Measurements from ENCODE around the gene LCN2. TPM values are rescaled to one million over a fixed set of nuclear protein-coding genes. Genes with fewer than 3 reads are reported as not detected.

LCN2 gene
- total RNA-seq (ENCODE audit: low replicate concordance): not detected in 2 replicates

- Histone ChIP-seq H3K4me1 (no peaks in the 10 kb centered on the region), H3K4me2 (no peak within 1 kb of the TSS), H2AFZ (replicated peaks) (no peak within 1 kb of the TSS), H3F3A (ENCODE audit: low read depth) (no peaks in the 10 kb centered on the region), H4K20me1 (ENCODE audit: low read depth) (no peaks in the 10 kb centered on the region), H3K4me3 (no peak within 1 kb of the TSS), H3K27ac (no peak within 1 kb of the TSS), H3K36me3 (no peaks in the 10 kb centered on the region), H3K9me3 (ENCODE audit: low read depth) (no peaks in the 10 kb centered on the region), H3K79me2 (ENCODE audit: low read depth) (no peaks in the 10 kb centered on the region), H3K27me3 (no peaks in the 10 kb centered on the region), H3K9ac (no peak within 1 kb of the TSS)
- H3K27ac Mint-ChIP-seq: peak within 1 kb of the TSS; percentile 88
- H3K4me1 Mint-ChIP-seq: peaks cover 15% of the 10 kb centered on the region
- no peaks in the 10 kb centered on the region for H3K36me3 Mint-ChIP-seq
- DNase-seq (ENCODE audit: low spot score): no peak
- TF ChIP-seq EZH2 (IDR thresholded peaks at IDR 0.05): no peak
- TF ChIP-seq CTCF (IDR thresholded peaks at IDR 0.05): no peak
- TF ChIP-seq EZH2phosphoT487 (IDR thresholded peaks at IDR 0.05): no peak
- no peak within 1 kb of the TSS for H3K4me3 Mint-ChIP-seq
- no peaks in the 10 kb centered on the region for H3K9me3 Mint-ChIP-seq
- peaks cover 13% of the 10 kb centered on the region for H3K27me3 Mint-ChIP-seq (ENCODE audit: insufficient read depth, low read depth)
Measured at GRCh38 chr9:128149001-128149701, at the start of gene LCN2. LCN2 (plus strand) TSS chr9:128149453; CDS start chr9:128149526, 73 bp downstream.

- Mint-ChIP-seq H3K9me3 (no peaks in the 10 kb centered on the region), H3K4me1 (peaks cover 46% of the 10 kb centered on the region), H3K27me3 (ENCODE audit: insufficient read depth, low read depth) (peaks cover 5% of the 10 kb centered on the region), H3K27ac (no peak overlapping the region), H3K4me3 (peak overlapping the region; percentile 43), H3K36me3 (peaks cover 18% of the 10 kb centered on the region)
- no peak for DNase-seq (ENCODE audit: low spot score)
- TF ChIP-seq CTCF (IDR thresholded peaks at IDR 0.05): no peak
- peaks cover 25% of the 10 kb centered on the region for H3K4me1 ChIP-seq
- no peaks in the 10 kb centered on the region for H3K36me3 ChIP-seq
- H3K4me3 ChIP-seq: no peak overlapping the region
- peaks cover 32% of the 10 kb centered on the region for H3K79me2 ChIP-seq (ENCODE audit: low read depth)
- no peaks in the 10 kb centered on the region for H3K27me3 ChIP-seq
- peaks cover 17% of the 10 kb centered on the region for H3F3A ChIP-seq (ENCODE audit: low read depth)
- H3K9me3 ChIP-seq (ENCODE audit: low read depth): no peaks in the 10 kb centered on the region
- H3K9ac ChIP-seq: no peak overlapping the region
- no peak overlapping the region for H3K4me2 ChIP-seq
- peaks cover 28% of the 10 kb centered on the region for H4K20me1 ChIP-seq (ENCODE audit: low read depth)
- no peak overlapping the region for H3K27ac ChIP-seq
- no peak overlapping the region for H2AFZ ChIP-seq (replicated peaks)
Measured at GRCh38 chr9:128099932-128100491, 49.2 kb upstream of the LCN2 start.

GRCh38 chr9:128100581-128100980, 48.7 kb upstream of the LCN2 start:
- TF ChIP-seq CTCF (IDR thresholded peaks at IDR 0.05): no peak
- no peak for TF ChIP-seq EZH2phosphoT487 (IDR thresholded peaks at IDR 0.05)
- no peak for TF ChIP-seq EZH2 (IDR thresholded peaks at IDR 0.05)
- no peak overlapping the region for H2AFZ ChIP-seq (replicated peaks)
- H4K20me1 ChIP-seq (ENCODE audit: low read depth): peaks cover 28% of the 10 kb centered on the region
- H3K4me2 ChIP-seq: no peak overlapping the region
- no peaks in the 10 kb centered on the region for H3K9me3 ChIP-seq (ENCODE audit: low read depth)
- H3K9ac ChIP-seq: no peak overlapping the region
- no peaks in the 10 kb centered on the region for H3K27me3 ChIP-seq
- H3F3A ChIP-seq (ENCODE audit: low read depth): peaks cover 17% of the 10 kb centered on the region
- no peaks in the 10 kb centered on the region for H3K36me3 ChIP-seq
- peaks cover 5% of the 10 kb centered on the region for H3K27me3 Mint-ChIP-seq (ENCODE audit: insufficient read depth, low read depth)
- no peak overlapping the region for H3K4me3 Mint-ChIP-seq
- no peak for DNase-seq (ENCODE audit: low spot score)
- H3K36me3 Mint-ChIP-seq: peaks cover 18% of the 10 kb centered on the region
- peaks cover 41% of the 10 kb centered on the region for H3K4me1 Mint-ChIP-seq
- H3K4me1 ChIP-seq: peaks cover 22% of the 10 kb centered on the region
- no peak overlapping the region for H3K4me3 ChIP-seq
- H3K9me3 Mint-ChIP-seq: no peaks in the 10 kb centered on the region
- H3K27ac Mint-ChIP-seq: no peak overlapping the region
- H3K27ac ChIP-seq: no peak overlapping the region
- peaks cover 26% of the 10 kb centered on the region for H3K79me2 ChIP-seq (ENCODE audit: low read depth)

Measured in neural progenitor cell (in vitro differentiated cells).